Skin epidermis (tissue), 12 donors: Measurements from ENCODE around the gene MIA2.
"Not testable (repeated sequence)": the region's sequence is repeated elsewhere in the genome, so short reads cannot be mapped to it uniquely, and the experiment has no call there.

ENCODE experiments used
- H3K27ac ChIP-seq, 21 experiments: fragments of 200-600 bp; sonication (generic) in 11 of 21; one replicate each; pipeline ENCODE4 v1.5.0; 2020; ENCODE audit warnings: mild to moderate bottlenecking in 3 of 21, inconsistent platforms in 2 of 21, moderate library complexity in 2 of 21
- H3K4me3 ChIP-seq, 7 experiments: fragments of 200-600 bp; sonication (generic) in 2 of 7; one replicate each; pipeline ENCODE4 v1.5.0; 2020; ENCODE audit warnings: inconsistent platforms in 2 of 7, mild to moderate bottlenecking in 2 of 7, moderate library complexity in 1 of 7

Gene MIA2

GRCh38 chr14:39266525-39266870 lies 32.8 kb downstream of the MIA2 start:
- Histone ChIP-seq H3K4me3 (peak overlapping the region; percentile 66 to 99 (median 89)), H3K27ac (peak overlapping the region; percentile 91 to 100 (median 99))

GRCh38 chr14:39266871-39267607 lies 33.3 kb downstream of the MIA2 start:
- H3K27ac ChIP-seq = peak overlapping the region; percentile 91 to 100 (median 99)
- H3K4me3 ChIP-seq = peak overlapping the region; percentile 66 to 99 (median 89)

GRCh38 chr14:39267608-39268005 lies 33.9 kb downstream of the MIA2 start:
- H3K4me3 ChIP-seq = peak overlapping the region; percentile 66 to 99 (median 89)
- H3K27ac ChIP-seq = peak overlapping the region; percentile 91 to 100 (median 99)

- peak overlapping the region in 4 of 7 experiments; percentile 83 to 99 (median 88) for H3K4me3 ChIP-seq
- H3K27ac ChIP-seq = peak overlapping the region in 2 of 21 experiments; percentile 97 to 100
Observed at GRCh38 chr14:39268393-39268792, 34.7 kb downstream of the MIA2 start.

- Histone ChIP-seq H3K4me3 (no peak overlapping the region), H3K27ac (no peak overlapping the region)
Observed at GRCh38 chr14:39272918-39273317, 39.2 kb downstream of the MIA2 start.

GRCh38 chr14:39275395-39275794 lies 41.7 kb downstream of the MIA2 start:
- Histone ChIP-seq H3K27ac (no peak overlapping the region), H3K4me3 (no peak overlapping the region)

GRCh38 chr14:39276005-39276404 lies 42.3 kb downstream of the MIA2 start:
- Histone ChIP-seq H3K4me3 (no peak overlapping the region), H3K27ac (no peak overlapping the region)

- Histone ChIP-seq H3K27ac (no peak overlapping the region), H3K4me3 (no peak overlapping the region)
Observed at GRCh38 chr14:39276579-39277114, 42.9 kb downstream of the MIA2 start.

- Histone ChIP-seq H3K4me3 (no peak overlapping the region), H3K27ac (no peak overlapping the region)
Observed at GRCh38 chr14:39279515-39279914, 45.8 kb downstream of the MIA2 start.

- not testable (repeated sequence) for H3K4me3 ChIP-seq, H3K27ac ChIP-seq
Observed at GRCh38 chr14:39280678-39281077, 47.0 kb downstream of the MIA2 start.

- Histone ChIP-seq H3K4me3 (no peak overlapping the region), H3K27ac (no peak overlapping the region)
Observed at GRCh38 chr14:39289523-39289922, 55.8 kb downstream of the MIA2 start.

GRCh38 chr14:39291701-39292100 lies 58.0 kb downstream of the MIA2 start:
- H3K4me3 ChIP-seq = no peak overlapping the region
- no peak overlapping the region for H3K27ac ChIP-seq

- no peak overlapping the region for H3K27ac ChIP-seq
Observed at GRCh38 chr14:39293629-39294028, 59.9 kb downstream of the MIA2 start.

GRCh38 chr14:39300389-39300788 lies 66.7 kb downstream of the MIA2 start:
- not testable (repeated sequence) for H3K4me3 ChIP-seq

More at GRCh38 chr14:39293629-39294028, 59.9 kb downstream of the MIA2 start:
- H3K4me3 ChIP-seq = no peak overlapping the region

GRCh38 chr14:39302124-39302810 lies 68.6 kb downstream of the MIA2 start:
- H3K4me3 ChIP-seq = no peak overlapping the region
- no peak overlapping the region for H3K27ac ChIP-seq

More at GRCh38 chr14:39300389-39300788, 66.7 kb downstream of the MIA2 start:
- H3K27ac ChIP-seq = not testable (repeated sequence)

GRCh38 chr14:39303115-39303514 lies 69.4 kb downstream of the MIA2 start:
- Histone ChIP-seq H3K4me3 (no peak overlapping the region), H3K27ac (no peak overlapping the region)

- H3K27ac ChIP-seq = no peak overlapping the region
- no peak overlapping the region for H3K4me3 ChIP-seq
Observed at GRCh38 chr14:39307815-39308214, 74.1 kb downstream of the MIA2 start.

GRCh38 chr14:39310051-39310450 lies 76.3 kb downstream of the MIA2 start:
- no peak overlapping the region for H3K4me3 ChIP-seq
- no peak overlapping the region for H3K27ac ChIP-seq

GRCh38 chr14:39315859-39316444 lies 82.2 kb downstream of the MIA2 start:
- Histone ChIP-seq H3K27ac (no peak overlapping the region), H3K4me3 (no peak overlapping the region)

- Histone ChIP-seq H3K27ac (no peak overlapping the region), H3K4me3 (no peak overlapping the region)
Observed at GRCh38 chr14:39316830-39317553, 83.3 kb downstream of the MIA2 start.
